Heart left ventricle (tissue), 13 donors: ENCODE measurements around the gene PRRG2.

Source experiments
- POLR2A ChIP-seq, 2 donors: fragments of 450-650 bp; IDR thresholded peaks; one replicate each; pipeline ENCODE4 v1.6.1; 2017; ENCODE audit warnings: antibody characterized with exemption in 2 of 2, mild to moderate bottlenecking in 2 of 2, moderate library complexity in 2 of 2
- TF ChIP-seq, protein P1 (sequence below), 12 donors: fragments of 200-600 bp; sonication (generic) in 4 of 12; IDR thresholded peaks; one replicate each; pipeline versions ENCODE4 v1.5.0 to v1.8.0; 2018 to 2022; ENCODE audit warnings: antibody characterized with exemption in 12 of 12, mild to moderate bottlenecking in 5 of 12
- donor health status: ischemic (EF 13 %, LVEDD 7.1; RV severe dilation, severe dysfunction).
- donor health status: DM: no; HTN: yes; CAD: no.
- donor health status: DM: no; HTN: no; CAD: no.
- donor health status: ischemic (EF 25% LVEDD 6.9; RV normal size, moderate dysfunction).
- donor health status: ischemic (EF 25% LVEDD 5.7; RV mildly dilated, moderate dysfunction).
- donor health status: ischemic (EF 35%, LVEDD 5.7; RV mildly dilated, moderate dysfunction).
- donor health status: nonischemic (EF 11% LVEDD 7.7; RV severe dilation, severe dysfunction).
- donor health status: DM: yes; HTN: yes; CAD: no.
- donor health status: PGD.
- donor health status: ischemic (EF 29% LVEDD 5.4; RV normal size, mild dysfunction).
- donor health status: nonischemic (EF 23%, LVEDD 6.1; RV moderate dilation, normal function).

DNA sequence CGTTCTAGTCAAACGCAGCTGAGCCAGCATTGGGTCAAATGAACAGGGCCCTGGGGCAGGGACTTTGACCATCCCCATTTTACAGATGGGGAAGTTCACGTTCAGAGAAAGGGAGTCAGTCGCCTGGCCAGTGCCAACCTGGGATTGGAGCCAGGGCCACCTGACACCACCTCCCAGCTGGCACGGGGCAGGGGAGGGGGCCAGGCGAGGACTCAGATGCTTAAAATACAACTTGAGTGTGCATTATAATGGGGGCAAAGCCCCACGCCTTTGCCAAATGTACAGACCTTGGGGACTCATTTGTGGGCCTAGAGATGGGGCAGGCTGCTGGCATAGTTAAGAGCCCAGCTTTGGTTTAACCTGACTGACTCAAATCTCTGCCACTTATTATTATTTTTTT is 24.5 kb downstream of the PRRG2 start:
- TF ChIP-seq POLR2A (IDR thresholded peaks at IDR 0.05) = no peak
- TF ChIP-seq, protein P1, sequence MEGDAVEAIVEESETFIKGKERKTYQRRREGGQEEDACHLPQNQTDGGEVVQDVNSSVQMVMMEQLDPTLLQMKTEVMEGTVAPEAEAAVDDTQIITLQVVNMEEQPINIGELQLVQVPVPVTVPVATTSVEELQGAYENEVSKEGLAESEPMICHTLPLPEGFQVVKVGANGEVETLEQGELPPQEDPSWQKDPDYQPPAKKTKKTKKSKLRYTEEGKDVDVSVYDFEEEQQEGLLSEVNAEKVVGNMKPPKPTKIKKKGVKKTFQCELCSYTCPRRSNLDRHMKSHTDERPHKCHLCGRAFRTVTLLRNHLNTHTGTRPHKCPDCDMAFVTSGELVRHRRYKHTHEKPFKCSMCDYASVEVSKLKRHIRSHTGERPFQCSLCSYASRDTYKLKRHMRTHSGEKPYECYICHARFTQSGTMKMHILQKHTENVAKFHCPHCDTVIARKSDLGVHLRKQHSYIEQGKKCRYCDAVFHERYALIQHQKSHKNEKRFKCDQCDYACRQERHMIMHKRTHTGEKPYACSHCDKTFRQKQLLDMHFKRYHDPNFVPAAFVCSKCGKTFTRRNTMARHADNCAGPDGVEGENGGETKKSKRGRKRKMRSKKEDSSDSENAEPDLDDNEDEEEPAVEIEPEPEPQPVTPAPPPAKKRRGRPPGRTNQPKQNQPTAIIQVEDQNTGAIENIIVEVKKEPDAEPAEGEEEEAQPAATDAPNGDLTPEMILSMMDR (IDR thresholded peaks at IDR 0.05) = no peak
